K562 (cell line): ENCODE measurements around the gene PACS2. TPM values are rescaled to one million over a fixed set of nuclear protein-coding genes. Genes with fewer than 3 reads are reported as not detected.

Experiments used
- CBFA2T2 ChIP-seq: fragments of 450-650 bp; conservative IDR thresholded peaks from 2 replicates; pipeline ENCODE4 v1.6.1; 2017; ENCODE audit warnings: mild to moderate bottlenecking
- CBX3 ChIP-seq, 2 experiments: IDR thresholded peaks; 1 replicate in 1 of 2; 2 replicates in 1 of 2; pipeline ENCODE4 v1.6.1; 2012; ENCODE audit warnings: inconsistent platforms in 2 of 2, low read length in 2 of 2, borderline replicate concordance in 1 of 2, control low read depth in 1 of 2
- CBX5 ChIP-seq: IDR thresholded peaks from 2 replicates; pipeline ENCODE4 v1.6.1; 2014; ENCODE audit warnings: low read depth, borderline replicate concordance
- CREB1 ChIP-seq, 2 experiments: sonication (generic) in 1 of 2; formaldehyde crosslinking in 1 of 2; IDR thresholded peaks; 2 replicates each; pipeline versions ENCODE4 v1.6.1 to v1.8.0; 2012 to 2022; ENCODE audit warnings: inconsistent platforms in 1 of 2, mild to moderate bottlenecking in 1 of 2, missing genetic modification reagents in 1 of 2, moderate library complexity in 1 of 2
- CTBP1 ChIP-seq: fragments of 450-650 bp; IDR thresholded peaks from 2 replicates; pipeline ENCODE4 v1.6.1; 2016; ENCODE audit warnings: borderline replicate concordance
- E2F5 ChIP-seq: sonication (generic); formaldehyde crosslinking; IDR thresholded peaks from 2 replicates; pipeline ENCODE4 v1.8.0; 2022; ENCODE audit warnings: mild to moderate bottlenecking, missing genetic modification reagents
- FIP1L1 ChIP-seq: fragments of 200-400 bp; formaldehyde crosslinking; IDR thresholded peaks from 2 replicates; pipeline ENCODE4 v1.6.1; 2018; ENCODE audit warnings: mild to moderate bottlenecking, low read depth, low read length; ENCODE audit not compliant: poor library complexity, severe bottlenecking
- GATAD2B ChIP-seq: fragments of 450-650 bp; IDR thresholded peaks from 2 replicates; pipeline ENCODE4 v1.6.1; 2017; ENCODE audit warnings: mild to moderate bottlenecking, borderline replicate concordance
- HCFC1 ChIP-seq: IDR thresholded peaks from 2 replicates; pipeline ENCODE4 v1.6.1; 2012; ENCODE audit warnings: low read depth, low read length, improper control_type of control experiment
- HINFP ChIP-seq: fragments of 450-650 bp; conservative IDR thresholded peaks from 2 replicates; pipeline ENCODE4 v1.6.1; 2016; ENCODE audit warnings: missing genetic modification characterization, low read depth, mild to moderate bottlenecking, control low read depth, missing compliant biosample characterization
- KLF6 ChIP-seq: fragments of 250-450 bp; sonication (Bioruptor Pico); IDR thresholded peaks from 2 replicates; pipeline ENCODE4 v1.4.0; 2020; ENCODE audit warnings: mild to moderate bottlenecking, moderate library complexity, borderline replicate concordance
- L3MBTL2 ChIP-seq: fragments of 450-650 bp; IDR thresholded peaks from 2 replicates; pipeline ENCODE4 v1.6.1; 2016; ENCODE audit warnings: mild to moderate bottlenecking, moderate library complexity
- NELFE ChIP-seq: IDR thresholded peaks from 2 replicates; pipeline ENCODE4 v1.6.1; 2011; ENCODE audit warnings: mild to moderate bottlenecking; ENCODE audit not compliant: insufficient read depth, insufficient read length
- RBBP5 ChIP-seq: fragments of 200-600 bp; sonication (generic); IDR thresholded peaks from 2 replicates; pipeline ENCODE4 v1.6.1; 2012; ENCODE audit warnings: borderline replicate concordance, mild to moderate bottlenecking, low read length, control low read depth, inconsistent platforms; ENCODE audit not compliant: insufficient read depth, poor library complexity, severe bottlenecking
- RBM34 ChIP-seq: fragments of 200-400 bp; formaldehyde crosslinking; IDR thresholded peaks from 2 replicates; pipeline ENCODE4 v1.6.1; 2018; ENCODE audit warnings: low read length, borderline replicate concordance; ENCODE audit not compliant: insufficient read depth
- SOX6 ChIP-seq: fragments of 450-650 bp; IDR thresholded peaks from 2 replicates; pipeline ENCODE4 v1.6.1; 2014; ENCODE audit warnings: mild to moderate bottlenecking
- SPI1 ChIP-seq: IDR thresholded peaks from 2 replicates; pipeline ENCODE4 v1.6.1; 2011; ENCODE audit warnings: low read depth, low read length, control low read depth, borderline replicate concordance
- SRSF1 ChIP-seq: fragments of 200-400 bp; formaldehyde crosslinking; IDR thresholded peaks from 2 replicates; pipeline ENCODE4 v1.6.1; 2017; ENCODE audit warnings: mild to moderate bottlenecking, low read depth, low read length, moderate library complexity
- STAT5B ChIP-seq: fragments of 250-450 bp; sonication (Bioruptor Pico); IDR thresholded peaks from 2 replicates; pipeline ENCODE4 v1.8.0; 2021; ENCODE audit warnings: mild to moderate bottlenecking, inconsistent platforms
- TAF15 ChIP-seq: fragments of 200-400 bp; formaldehyde crosslinking; IDR thresholded peaks from 2 replicates; pipeline ENCODE4 v1.6.1; 2017; ENCODE audit warnings: mild to moderate bottlenecking, low read depth, low read length, moderate library complexity
- TBP ChIP-seq: optimal IDR thresholded peaks from 2 replicates; pipeline ENCODE3; 2011; ENCODE audit warnings: low read depth, low read length, improper control_type of control experiment
- TGIF2 ChIP-seq: sonication (generic); formaldehyde crosslinking; IDR thresholded peaks from 2 replicates; pipeline ENCODE4 v1.8.1; 2022; ENCODE audit warnings: mild to moderate bottlenecking, missing genetic modification reagents, moderate library complexity
- ZNF12 ChIP-seq: sonication (generic); formaldehyde crosslinking; IDR thresholded peaks from 2 replicates; pipeline ENCODE4 v1.4.0; 2020; ENCODE audit warnings: mild to moderate bottlenecking, missing genetic modification reagents
- ZNF143 ChIP-seq: sonication (generic); formaldehyde crosslinking; IDR thresholded peaks from 2 replicates; pipeline ENCODE4 v1.9.0; 2022; ENCODE audit warnings: mild to moderate bottlenecking, missing genetic modification reagents
- ZNF212 ChIP-seq: fragments of 450-650 bp; formaldehyde crosslinking; IDR thresholded peaks from 2 replicates; pipeline ENCODE4 v1.4.0; 2020; ENCODE audit warnings: mild to moderate bottlenecking
- ZNF24 ChIP-seq: fragments of 450-650 bp; IDR thresholded peaks from 2 replicates; pipeline ENCODE4 v1.6.1; 2016
- ZNF324 ChIP-seq: fragments of 250-450 bp; sonication (Bioruptor Pico); IDR thresholded peaks from 2 replicates; pipeline ENCODE4 v1.4.0; 2020; ENCODE audit warnings: mild to moderate bottlenecking
- ZNF785 ChIP-seq: fragments of 250-450 bp; sonication (Bioruptor Pico); IDR thresholded peaks from 2 replicates; pipeline ENCODE4 v1.4.0; 2020; ENCODE audit warnings: mild to moderate bottlenecking
- polyA plus RNA-seq, 8 experiments: library from polyadenylated mRNA; depleted of rRNA in 4 of 8; stranded (reverse) in 5 of 8; unstranded in 3 of 8; fragments of >200 nt; fragmentation: Nextera tagmentation in 2 of 8; fragmentation: Illumina TruSeq in 1 of 8; extraction: Ambion mirVana in 2 of 8; extraction: Trizol in 1 of 8; gene quantifications; 2 replicates each; pipeline versions ENCODE4 v1.2.1 to v1.2.3, GENCODE V29; 2011 to 2014; ENCODE audit warnings: inconsistent platforms in 1 of 8, missing spikeins in 1 of 8
- total RNA-seq, 7 experiments: library from RNA; depleted of rRNA in 6 of 7; stranded (reverse); fragments of >200 nt in 6 of 7; fragmentation: Illumina TruSeq in 2 of 7; extraction: Trizol in 2 of 7; gene quantifications; 2 replicates each; pipeline versions ENCODE4 v1.2.1 to v1.2.3, GENCODE V29; 2011 to 2021; ENCODE audit warnings: low replicate concordance in 1 of 7
- TF ChIP-seq, protein P1 (sequence below): sonication (generic); formaldehyde crosslinking; IDR thresholded peaks from 2 replicates; pipeline ENCODE4 v1.5.0; 2020; ENCODE audit warnings: missing genetic modification reagents

Gene PACS2
- total and polyA plus RNA-seq, 9 of the 15 experiments (the other 6 are each of a cell fraction or from before 2014, with no cell fraction given), result 0.11 to 20.8 (median 9.9) TPM

DNA sequence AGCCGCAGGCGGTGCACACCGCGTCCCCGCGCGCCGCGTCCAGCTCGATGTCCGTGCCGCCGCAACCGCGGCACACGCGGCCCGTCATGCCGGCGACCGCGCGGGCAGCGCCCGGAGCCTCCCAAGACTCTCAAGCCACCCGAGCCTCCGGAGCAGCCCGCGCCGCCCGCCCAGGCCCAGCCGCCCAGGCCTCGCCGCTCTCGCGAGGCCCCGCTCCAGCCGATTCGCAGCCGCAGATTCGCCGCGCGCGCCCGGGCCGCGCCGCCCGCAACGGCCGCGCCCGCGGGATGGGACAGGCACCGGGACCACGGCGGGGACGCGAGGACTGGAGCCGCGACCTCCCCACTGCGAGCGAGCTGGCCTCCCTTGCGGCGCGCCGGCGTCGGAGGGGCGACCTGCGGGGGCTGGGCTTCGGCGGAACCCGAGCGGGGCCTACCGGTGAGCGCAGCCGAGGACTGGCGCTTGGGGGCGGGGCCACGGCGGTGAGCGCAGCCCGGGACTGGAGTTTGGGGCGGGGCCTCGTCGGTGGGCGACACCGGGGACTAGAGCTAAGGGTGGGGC is 13.9 kb upstream of the PACS2 start, which contains the start of gene BRF1 (continued):
- TF ChIP-seq HINFP (tag) (no peak), ZNF785 (CRISPR knock-in tag) (no peak), ZNF143 (CRISPR knock-in tag) (no peak), SOX6 (no peak), E2F5 (no peak), SRSF1 (no peak), HCFC1 (peak; percentile 46; the same call in 1 of the 2 replicates), FIP1L1 (peak; percentile 10), L3MBTL2 (peak; percentile 65), RBM34 (0 out of 2 replicates have a peak, but pooled peaks have one; percentile 33), CBX5 (no peak), CTBP1 (peak; percentile 97), STAT5B (no peak), RBBP5 (peak; percentile 93), CBX3 (IDR thresholded peaks at IDR 0.05; ENCODE audit: borderline replicate concordance in 1 of 2, low read length in 2 of 2) (0 out of 3 replicates have a peak, but pooled peaks of 1 of the 2 experiments have one; percentile 9), CREB1 (IDR thresholded peaks at IDR 0.05) (no peak), CREB1 (CRISPR knock-in tag; IDR thresholded peaks at IDR 0.05) (no peak), ZNF24 (no peak), GATAD2B (peak; percentile 75), TGIF2 (CRISPR knock-in tag) (0 out of 2 replicates have a peak, but pooled peaks have one; percentile 9), NELFE (no peak), KLF6 (CRISPR knock-in tag) (no peak), TAF15 (no peak), ZNF212 (CRISPR knock-in tag) (no peak), TBP (peak; percentile 39), ZNF12 (no peak), ZNF324 (CRISPR knock-in tag) (no peak), SPI1 (no peak), CBFA2T2 (no peak)
- TF ChIP-seq, protein P1, sequence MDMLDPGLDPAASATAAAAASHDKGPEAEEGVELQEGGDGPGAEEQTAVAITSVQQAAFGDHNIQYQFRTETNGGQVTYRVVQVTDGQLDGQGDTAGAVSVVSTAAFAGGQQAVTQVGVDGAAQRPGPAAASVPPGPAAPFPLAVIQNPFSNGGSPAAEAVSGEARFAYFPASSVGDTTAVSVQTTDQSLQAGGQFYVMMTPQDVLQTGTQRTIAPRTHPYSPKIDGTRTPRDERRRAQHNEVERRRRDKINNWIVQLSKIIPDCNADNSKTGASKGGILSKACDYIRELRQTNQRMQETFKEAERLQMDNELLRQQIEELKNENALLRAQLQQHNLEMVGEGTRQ (CRISPR knock-in tag), result no peak
